ENCODE data around the gene WWOX. TPM values are rescaled to one million over a fixed set of nuclear protein-coding genes. Genes with fewer than 3 reads are reported as not detected.

Gene WWOX
- total and polyA plus RNA-seq, 2 of the 8 experiments (the other 6 are each of a cell fraction or from before 2014, with no cell fraction given), result 5.4 to 16.7 TPM

- WGBS, 2 experiments (ENCODE audit: extremely low coverage in 1 of 2, insufficient coverage in 1 of 2, insufficient read length in 1 of 2, insufficient replicate concordance in 2 of 2, low coverage in 1 of 2, low lambda C conversion rate in 2 of 2, missing lambda C conversion rate in 1 of 2), result 92% methylated on average over 8 of the region's 8 CpGs; no CpG with 5 or more reads in 1 of the 2 experiments
- ChIA-PET POLR2A (ENCODE audit: partially characterized antibody) (no interaction called here), CTCF (ENCODE audit: partially characterized antibody) (interaction anchor here (0.6 kb wide), 1 partner anchor 300 kb away, joined by 3 read pairs; no protein-coding TSS in a partner anchor)
- Histone ChIP-seq H3K18ac (ENCODE audit: extremely low read depth, low read length) (no peak overlapping the region), H3K27me3 (replicated peaks in 1 of 4; ENCODE audit: control insufficient read depth in 3 of 4, extremely low read depth in 1 of 4, insufficient read depth in 3 of 4, low read length in 3 of 4) (no peaks in the 10 kb centered on the region), H2BK5ac (ENCODE audit: low read depth, low read length) (no peak overlapping the region), H2BK12ac (ENCODE audit: low read depth, low read length) (no peak overlapping the region), H4K20me1 (replicated peaks in 1 of 2; ENCODE audit: control insufficient read depth in 1 of 2, insufficient read depth in 2 of 2, low read length in 2 of 2) (no peaks in the 10 kb centered on the region), H3K27ac (ENCODE audit: low read depth, low read length) (no peak overlapping the region), H3K56ac (replicated peaks; ENCODE audit: insufficient read length, low read depth, low read length) (no peak overlapping the region), H3K23me2 (ENCODE audit: low read depth, low read length) (no peaks in the 10 kb centered on the region), H3K9ac (replicated peaks in 1 of 4; ENCODE audit: extremely low read depth in 1 of 4, low read depth in 3 of 4, low read length in 3 of 4) (no peak overlapping the region), H3K4me2 (ENCODE audit: insufficient read depth in 1 of 2, low read depth in 2 of 2, low read length in 2 of 2) (no peak overlapping the region), H3K23ac (ENCODE audit: insufficient read length) (no peak overlapping the region), H2BK15ac (ENCODE audit: low read length) (no peak overlapping the region), H2BK20ac (ENCODE audit: low read length) (no peak overlapping the region), H4K8ac (ENCODE audit: extremely low read depth, insufficient read depth, low read length) (no peak overlapping the region), H4K91ac (replicated peaks; ENCODE audit: insufficient read length, low read length) (no peak overlapping the region), H3K14ac (ENCODE audit: insufficient read length) (no peak overlapping the region), H2AFZ (ENCODE audit: low read length) (no peak overlapping the region), H2BK120ac (replicated peaks; ENCODE audit: low read depth, low read length) (no peak overlapping the region), H2AK5ac (ENCODE audit: low read depth, low read length) (no peak overlapping the region), H3K9me3 (ENCODE audit: insufficient read depth in 2 of 2, low read depth in 1 of 2, low read length in 1 of 2) (no peaks in the 10 kb centered on the region), H4K5ac (ENCODE audit: insufficient read length, low read depth, low read length) (no peak overlapping the region), H3K4me1 (replicated peaks in 1 of 4; ENCODE audit: control insufficient read depth in 3 of 4, insufficient read depth in 4 of 4, low read length in 3 of 4) (peaks cover 0 to 6% (median 1%) of the 10 kb centered on the region in 4 experiments; a peak in 3 of 7 replicates), H3K4ac (replicated peaks; ENCODE audit: insufficient read length, low read depth, low read length) (no peak overlapping the region), H3K79me1 (ENCODE audit: low read depth, low read length) (no peaks in the 10 kb centered on the region), H3K79me2 (ENCODE audit: control insufficient read depth in 1 of 2, insufficient read depth in 2 of 2, low read length in 2 of 2) (no peaks in the 10 kb centered on the region), H3K4me3 (ENCODE audit: extremely low read depth in 1 of 4, insufficient read depth in 2 of 4, low read depth in 3 of 4, low read length in 4 of 4) (no peak overlapping the region), H3K36me3 (ENCODE audit: control insufficient read depth in 2 of 4, insufficient read depth in 4 of 4, low read length in 3 of 4) (no peaks in the 10 kb centered on the region)
- no peak for FAIRE-seq
- no peak for DNase-seq (ENCODE audit: low read depth in 1 of 2, low spot score in 2 of 2)
- no peak for TF ChIP-seq JUN (IDR thresholded peaks at IDR 0.05; ENCODE audit: low read depth, low read length)
- no peak for TF ChIP-seq USF2 (IDR thresholded peaks at IDR 0.05; ENCODE audit: low read length)
- no peak for TF ChIP-seq POU5F1 (IDR thresholded peaks at IDR 0.05; ENCODE audit: low read depth, low read length)
- no peak for TF ChIP-seq CTCF (IDR thresholded peaks at IDR 0.05; ENCODE audit: control extremely low read depth in 1 of 3, insufficient read depth in 1 of 3, low read depth in 1 of 3, low read length in 3 of 3)
- TF ChIP-seq PHF8 (conservative IDR thresholded peaks at IDR 0.05; ENCODE audit: low read depth, low read length), result no peak
- TF ChIP-seq RNF2 (IDR thresholded peaks at IDR 0.05; ENCODE audit: borderline replicate concordance, low read depth, low read length, missing control alignments, poor library complexity, severe bottlenecking), result no peak
- no peak for TF ChIP-seq ASH2L (IDR thresholded peaks at IDR 0.05; ENCODE audit: low read length)
- no peak for TF ChIP-seq CBX5 (IDR thresholded peaks at IDR 0.05; ENCODE audit: low read depth, low read length)
These were observed 656.6 kb downstream of the WWOX start for GRCh38 chr16:78755751-78756661.

Measured in H1 (cell line).